HTERT RPE-1 (cell line): ENCODE measurements around the gene PURA.
"Not testable (repeated sequence)": the region's sequence is repeated elsewhere in the genome, so short reads cannot be mapped to it uniquely, and the experiment has no call there.

Source experiments
- in situ Hi-C: fragments of 300-500 bp; cut with MboI; formaldehyde crosslinking; loops from 4 replicates; pipeline ENCODE4 v1.14.3; 2020; ENCODE audit warnings: low sequenced_read_pairs

The PURA gene

DNA sequence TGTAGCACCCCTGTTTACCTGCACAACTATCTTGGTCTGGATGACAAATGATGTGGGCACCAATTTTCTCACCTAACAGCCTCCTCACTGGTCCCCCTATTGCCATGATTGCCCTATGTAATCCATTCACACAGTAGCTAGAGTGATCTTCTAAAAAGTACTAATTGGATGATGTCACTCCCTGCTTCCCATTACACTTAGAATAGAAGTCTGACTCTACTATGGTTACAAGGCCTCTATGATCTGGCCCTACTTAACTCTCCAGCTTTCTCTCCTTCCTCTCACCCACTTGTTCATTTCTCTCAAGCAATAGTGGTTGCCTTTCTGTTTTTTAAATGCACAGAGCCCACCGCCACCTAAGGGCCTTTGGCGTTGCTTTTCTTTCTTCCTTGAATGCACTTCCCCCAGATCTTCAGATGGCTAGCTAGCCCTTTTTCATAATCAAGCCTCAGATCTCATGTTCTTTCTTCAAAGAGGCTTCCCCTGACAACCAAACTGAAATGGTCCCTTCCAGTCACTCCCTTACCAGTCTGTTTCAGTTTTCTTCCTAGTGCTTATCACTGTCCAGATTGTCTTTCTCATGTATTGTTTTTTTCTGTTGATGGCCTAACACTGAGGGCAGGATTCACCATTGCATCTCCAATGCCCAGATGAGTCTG, 20.5 kb downstream of the PURA start:
- in situ Hi-C loops = no loop called here

DNA sequence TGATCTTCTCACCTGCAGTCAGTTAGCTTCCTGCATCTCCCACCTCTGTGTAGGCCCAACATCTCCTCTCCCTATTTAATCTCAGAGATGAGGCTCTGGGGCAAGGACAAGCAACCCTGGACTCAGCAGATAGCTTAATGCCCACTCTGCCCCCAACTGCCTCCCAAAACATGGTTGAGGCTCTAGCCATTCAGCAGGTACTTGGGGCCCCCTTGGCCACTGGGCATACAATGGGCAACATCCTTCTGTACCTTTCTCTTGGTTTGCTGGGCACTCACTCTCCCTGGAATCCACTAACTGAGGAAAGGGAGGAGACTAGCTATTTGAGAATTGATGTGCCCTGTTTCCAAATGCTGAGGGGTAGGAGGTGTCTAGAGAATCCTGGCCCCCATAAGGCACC, 21.2 kb downstream of the PURA start:
- in situ Hi-C loops = no loop called here

DNA sequence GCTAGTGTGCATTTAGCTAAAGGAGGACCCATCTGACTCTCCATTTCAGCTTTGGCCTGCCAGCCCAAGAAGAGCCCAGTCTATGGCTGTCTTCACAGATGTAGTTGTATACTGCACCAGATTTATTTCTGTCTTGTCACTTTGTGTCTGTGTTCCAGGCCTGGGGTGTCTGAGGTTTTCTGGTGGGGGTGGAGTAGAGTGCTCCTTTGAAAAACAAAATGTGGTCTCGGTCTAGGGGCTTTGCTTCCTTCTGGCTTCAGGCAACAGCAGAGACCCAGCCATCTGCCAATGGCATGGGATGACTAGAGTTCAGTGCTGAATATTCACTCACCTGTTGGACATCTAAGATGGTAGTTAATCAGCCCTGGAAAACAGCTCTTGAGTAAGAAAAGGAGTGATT, 22.7 kb downstream of the PURA start:
- in situ Hi-C loops = no loop called here

DNA sequence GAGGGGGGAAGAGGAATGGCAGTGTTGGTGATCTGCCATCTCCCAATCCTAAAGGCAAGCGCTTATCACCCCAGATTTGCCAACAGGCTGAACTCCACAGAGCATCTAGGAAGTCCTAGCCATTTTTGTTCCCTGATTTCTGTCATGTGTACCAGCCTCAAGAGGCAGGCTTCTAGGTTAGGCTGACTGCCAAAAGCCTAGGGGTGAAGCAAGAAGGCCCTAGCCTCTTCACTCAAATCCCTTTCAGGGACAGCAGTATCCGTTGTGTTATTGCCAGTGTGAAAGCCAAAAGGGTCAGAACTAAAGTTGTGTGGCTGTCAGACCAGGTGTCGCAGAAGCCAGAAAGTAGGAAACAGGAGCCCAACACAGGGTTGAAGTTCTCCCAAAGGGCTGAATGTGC, 26.5 kb downstream of the PURA start:
- in situ Hi-C loops = no loop called here

DNA sequence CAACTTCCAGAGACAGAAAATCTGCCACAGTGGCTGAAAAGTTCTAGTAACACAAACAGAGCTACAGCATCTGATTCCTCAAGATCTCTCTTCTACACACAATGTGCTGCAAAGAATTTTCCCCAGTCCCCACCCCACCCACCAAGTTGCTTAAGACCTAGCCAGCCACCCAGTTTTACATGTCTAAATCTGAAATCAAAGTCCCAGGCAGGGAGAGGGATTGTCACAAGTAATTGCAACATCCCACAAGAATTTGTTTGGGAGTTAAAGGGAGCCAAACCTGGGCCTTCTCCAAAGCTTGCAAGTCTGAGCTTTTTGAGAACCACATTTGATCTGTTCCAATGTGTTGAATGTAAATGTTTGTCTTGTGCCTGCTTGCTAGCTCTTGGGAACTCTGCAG, 27.3 kb downstream of the PURA start:
- in situ Hi-C loops = no loop called here

DNA sequence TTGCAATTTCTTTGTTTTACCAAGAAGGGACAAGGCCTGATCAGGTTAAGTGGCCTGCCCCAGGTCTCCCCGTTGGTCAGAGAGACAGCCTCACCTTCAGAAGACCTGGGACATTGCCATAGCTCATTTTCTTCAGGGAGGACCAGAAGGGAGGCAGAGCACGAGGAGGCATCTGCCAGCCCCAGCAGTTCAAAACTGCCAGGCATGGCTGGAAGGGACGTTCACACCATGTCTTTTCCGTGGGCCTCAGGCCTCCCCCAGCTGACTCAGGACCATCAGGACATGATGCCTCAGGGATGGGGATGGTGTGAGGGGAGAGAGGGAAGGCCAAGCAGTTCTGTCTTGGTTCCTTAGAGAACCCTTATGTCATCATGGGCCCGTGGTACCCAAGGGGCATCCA, 28.3 kb downstream of the PURA start:
- in situ Hi-C loops = no loop called here

DNA sequence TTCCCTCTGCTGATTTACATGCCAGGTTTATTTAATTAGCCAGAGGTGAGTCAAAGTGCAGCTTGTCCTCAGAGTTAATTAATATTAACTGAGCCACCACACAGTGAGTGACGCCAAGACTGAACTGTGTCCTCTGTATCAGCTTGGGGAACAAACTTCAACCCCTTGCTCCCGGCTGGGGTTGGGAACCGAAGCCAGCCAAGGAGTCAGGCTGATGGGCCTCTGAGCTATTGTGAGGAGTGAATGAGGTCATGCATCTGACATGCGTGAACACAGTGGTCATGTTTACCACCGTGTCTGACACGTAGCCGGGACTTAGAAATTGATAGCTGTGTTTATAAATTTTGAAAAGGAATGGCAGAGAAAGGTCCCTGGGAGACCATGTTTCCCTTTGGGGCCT, 28.9 kb downstream of the PURA start:
- in situ Hi-C loops = no loop called here

DNA sequence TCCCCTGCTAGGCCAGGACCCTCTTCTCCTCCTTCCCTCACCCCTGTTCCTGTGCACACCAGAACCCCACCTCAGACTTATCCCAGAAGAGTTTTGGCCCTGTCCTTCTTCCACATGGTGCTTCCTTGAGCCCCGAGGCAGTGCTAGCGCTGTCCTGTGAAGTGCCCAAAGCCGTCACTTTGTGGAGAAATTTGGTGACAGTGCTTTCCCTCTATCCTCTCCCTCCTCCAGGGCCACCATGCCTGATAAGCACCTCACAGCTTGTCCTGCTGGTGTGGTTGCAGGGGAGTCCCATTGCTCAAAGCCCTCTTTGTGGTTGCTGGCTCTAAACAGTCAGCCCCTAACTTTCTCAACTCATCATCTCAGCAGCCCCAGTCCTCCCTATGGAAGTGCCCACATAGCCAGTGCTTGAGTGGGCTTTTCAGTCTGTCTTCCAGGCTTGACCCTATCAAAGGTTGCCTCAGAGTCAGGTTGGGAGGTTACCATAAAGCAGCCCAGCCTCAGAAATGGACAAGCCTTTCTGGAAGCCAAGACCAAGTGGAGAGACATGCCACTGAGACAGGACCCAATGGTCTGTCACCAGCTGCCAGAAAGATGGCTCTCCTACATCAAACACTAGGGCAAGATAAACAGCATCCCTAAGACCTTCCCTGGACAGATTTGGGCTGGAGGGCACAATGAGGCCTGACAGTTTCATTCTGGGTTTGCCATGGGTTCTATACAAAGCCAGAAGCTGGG, 29.8 kb downstream of the PURA start:
- in situ Hi-C loops = no loop called here

DNA sequence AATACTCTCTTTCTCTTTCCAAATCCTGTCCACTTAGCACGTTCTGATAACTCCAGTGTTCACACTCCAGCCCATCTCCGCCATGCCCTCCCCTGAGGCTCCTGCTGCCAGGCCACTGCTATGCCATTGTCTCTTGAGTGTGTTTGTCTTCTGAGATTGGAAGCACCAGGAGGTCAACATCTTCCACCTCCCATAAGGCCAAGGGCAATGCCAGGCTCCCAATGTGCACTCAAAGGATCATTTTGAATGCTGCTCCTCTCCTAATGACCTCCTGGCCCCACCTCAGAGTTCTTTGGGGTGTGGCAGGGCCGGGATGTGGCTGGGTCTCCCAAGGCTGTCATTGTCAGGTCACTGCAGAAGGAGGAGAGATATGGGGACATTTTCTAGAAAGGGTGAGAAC, 31.3 kb downstream of the PURA start:
- in situ Hi-C loops = no loop called here

DNA sequence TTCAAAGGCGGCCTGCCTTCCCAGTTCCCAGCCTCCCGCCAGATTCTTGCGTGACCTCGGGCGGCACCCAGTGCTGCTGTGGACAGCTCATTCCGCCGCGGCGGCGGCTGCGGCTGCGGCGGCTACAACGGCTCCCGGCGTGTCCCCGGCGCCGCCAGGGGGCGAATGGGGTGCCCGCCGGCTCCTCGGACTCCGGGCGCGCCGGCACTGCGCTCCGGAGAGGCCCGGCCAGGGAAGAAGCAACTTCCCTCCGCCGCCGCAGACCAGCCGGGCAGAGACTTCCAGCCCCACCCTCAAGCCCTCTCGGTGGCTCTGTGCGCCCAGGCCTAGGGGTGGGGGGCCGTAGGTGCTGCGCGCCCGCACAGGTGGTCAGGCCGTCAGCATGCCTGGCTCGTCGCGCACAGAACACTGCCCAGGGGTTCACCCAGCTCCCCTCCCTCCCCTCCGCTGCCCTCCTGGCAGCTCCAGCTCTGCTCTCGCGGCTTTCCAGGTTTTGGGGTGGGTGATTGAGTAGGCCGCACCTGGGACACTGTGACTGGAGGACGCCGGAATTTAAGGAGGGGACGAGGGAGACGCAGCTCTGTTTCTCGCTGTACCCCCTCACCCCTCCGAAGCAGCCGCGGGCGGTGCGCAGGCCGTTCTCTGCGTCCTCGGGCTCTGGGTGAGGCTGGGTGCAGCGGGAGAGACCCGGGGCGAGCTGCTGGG, 32.1 kb downstream of the PURA start:
- in situ Hi-C loops = no loop called here

DNA sequence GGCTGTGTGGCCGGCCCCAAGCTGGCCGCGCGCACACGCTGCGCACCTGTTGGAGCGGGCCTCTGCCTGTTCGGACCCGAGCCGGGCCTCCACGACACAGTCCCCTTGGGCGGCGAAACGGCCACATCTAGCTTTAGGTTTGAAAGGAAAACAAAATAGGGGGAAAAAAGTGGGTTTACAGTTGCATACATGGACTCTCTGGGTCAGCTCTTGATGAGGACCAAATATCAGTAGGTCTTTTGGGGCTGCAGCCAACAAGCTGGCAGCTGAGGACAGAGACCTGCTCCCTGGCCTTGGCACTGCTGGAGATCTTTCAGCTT, 32.6 kb downstream of the PURA start:
- in situ Hi-C loops = no loop called here

DNA sequence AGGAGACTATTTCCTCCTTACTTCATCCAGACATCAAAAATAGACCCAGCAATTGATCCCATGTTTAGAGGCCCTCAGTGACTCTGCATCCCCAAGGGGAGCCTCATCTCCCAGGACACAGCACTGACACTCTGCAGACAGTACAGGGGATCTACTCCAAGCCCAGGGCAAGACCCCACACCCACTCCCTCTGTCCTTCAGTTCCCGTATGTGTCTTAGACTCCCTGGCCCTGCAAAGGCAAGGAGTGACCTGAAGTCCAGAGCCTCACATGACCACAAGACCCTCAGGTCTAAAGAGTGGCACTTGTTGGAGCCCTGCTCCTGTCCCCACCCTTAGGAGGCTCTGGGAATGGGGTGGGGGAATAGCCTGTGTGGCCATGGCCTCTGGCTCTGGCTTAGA, 33.6 kb downstream of the PURA start:
- in situ Hi-C loops = no loop called here

DNA sequence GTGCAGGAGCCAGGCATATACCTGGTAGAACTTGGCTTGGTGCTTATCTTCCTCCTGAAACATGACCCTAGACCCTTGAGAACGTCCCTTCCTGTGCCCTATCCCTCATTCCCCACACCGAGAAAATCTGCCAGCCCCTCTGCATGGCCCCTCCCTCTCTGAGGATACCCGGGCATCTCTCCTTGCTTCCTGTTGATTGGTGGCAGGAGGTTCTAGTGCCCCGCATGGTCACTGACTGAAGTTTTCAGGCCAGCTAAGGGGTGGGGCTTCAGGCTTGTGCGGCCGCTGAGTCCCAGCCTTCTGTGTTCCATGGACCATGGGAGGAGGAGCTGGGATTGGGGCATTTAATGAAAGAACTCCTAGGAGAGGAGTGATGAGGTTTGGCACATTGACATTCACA, 34.6 kb downstream of the PURA start:
- in situ Hi-C loops = no loop called here

DNA sequence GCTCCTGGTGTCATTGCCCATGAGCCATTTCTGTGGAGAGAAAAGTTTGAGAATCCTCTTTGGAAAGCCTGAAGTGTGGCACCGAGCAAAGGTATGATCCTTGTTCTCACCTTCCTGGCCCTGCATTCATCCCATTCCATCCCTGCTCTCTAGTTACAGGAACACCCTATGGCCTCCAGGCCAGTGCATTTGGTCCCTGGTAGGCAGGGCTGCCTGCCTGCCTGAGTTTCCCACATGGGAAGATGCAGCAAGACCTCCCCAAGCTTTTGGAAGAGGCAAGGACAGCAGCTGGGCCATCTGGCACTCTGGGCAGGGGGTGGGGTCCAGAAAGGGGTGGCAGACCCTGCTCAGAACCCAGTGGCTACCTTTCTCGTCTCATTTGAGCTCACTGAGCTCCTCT, 36.3 kb downstream of the PURA start:
- in situ Hi-C loops = no loop called here

DNA sequence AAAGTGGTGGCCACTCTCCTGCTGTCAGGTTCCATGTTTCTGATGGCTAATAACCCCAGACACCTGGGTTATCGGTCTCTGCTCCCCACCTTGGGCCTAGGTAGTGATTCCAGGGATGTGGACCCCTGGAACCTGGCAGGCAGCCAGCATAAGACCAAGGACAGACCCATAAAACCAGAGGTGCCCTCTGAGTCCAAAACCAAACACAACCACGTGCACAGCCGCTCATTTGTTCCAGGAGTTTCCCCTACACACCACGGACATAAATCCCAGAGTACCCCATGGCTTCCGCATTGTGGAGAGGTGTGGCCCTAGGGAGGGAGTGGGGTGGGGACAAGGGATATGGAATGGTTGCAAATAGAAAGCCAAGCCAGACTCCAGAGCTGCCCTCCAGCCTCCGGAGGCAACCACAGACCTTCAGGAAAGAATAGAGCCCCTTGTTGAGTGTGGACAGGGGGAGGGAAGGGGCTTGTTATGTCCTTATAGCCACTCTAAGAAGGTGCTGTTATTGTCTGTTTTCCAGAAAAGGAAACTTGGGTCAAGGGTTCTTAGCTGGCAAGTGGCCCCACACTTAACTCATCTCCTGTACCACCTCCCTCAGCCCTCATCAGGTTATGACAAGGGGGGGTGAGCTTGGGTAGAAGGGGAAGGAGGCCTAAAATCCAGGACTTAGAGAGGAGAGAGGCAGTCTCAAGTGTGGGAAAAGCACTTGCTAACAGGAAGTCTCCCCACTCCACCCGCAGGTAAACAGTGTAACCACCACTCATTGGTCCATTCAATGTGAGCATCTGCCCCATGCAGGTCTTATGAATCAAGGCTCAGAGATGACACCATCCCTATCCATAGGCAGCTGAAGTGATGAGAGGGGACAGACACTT, 37.5 kb downstream of the PURA start:
- in situ Hi-C loops = no loop called here

DNA sequence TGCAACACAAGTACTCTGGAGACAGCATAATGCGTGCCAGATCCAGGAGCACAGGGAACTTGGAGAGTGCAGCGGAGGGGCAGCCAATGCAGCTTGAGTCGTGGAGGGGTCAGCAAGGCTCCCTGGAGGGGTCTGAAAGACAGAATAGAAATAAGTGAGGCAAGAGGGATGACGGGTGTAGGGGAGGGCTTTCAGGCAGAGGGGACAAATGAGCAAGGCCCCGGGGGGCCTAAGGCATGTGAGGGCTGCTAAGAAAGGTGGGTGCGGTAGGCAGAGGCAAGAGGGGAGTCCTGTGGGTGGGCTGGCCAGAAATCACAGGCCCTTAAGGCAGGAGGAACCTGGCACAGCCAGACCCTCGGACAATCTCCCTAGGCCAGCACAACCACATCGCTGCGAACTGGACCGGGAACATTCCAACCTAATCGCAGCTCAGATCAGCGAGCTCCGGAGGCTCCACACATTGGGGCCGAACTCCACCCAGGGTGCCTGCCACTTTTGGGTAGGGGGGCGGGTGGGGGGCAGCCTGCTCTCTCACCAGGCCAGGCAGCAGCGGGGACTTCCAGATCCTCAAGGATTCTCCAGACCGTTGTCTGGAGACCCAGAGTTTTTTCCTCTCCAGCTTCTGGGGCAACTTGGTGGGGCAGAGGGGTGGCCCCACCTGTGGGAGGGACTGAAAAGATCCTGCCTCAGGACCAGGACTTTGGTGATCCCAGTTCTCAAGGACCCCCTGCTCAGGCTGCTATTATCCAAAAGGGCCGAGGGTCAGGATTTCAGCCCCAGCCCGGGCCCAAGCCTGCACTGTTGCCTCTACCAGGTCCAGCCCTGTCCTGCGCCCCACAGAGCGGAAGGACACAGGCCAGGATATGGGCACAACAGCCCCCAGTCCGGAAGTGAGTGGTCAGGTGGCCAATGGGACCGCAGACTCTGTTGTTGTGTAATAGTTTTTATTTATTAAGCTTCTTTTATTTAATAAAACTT, 38.4 kb downstream of the PURA start:
- in situ Hi-C loops = no loop called here

DNA sequence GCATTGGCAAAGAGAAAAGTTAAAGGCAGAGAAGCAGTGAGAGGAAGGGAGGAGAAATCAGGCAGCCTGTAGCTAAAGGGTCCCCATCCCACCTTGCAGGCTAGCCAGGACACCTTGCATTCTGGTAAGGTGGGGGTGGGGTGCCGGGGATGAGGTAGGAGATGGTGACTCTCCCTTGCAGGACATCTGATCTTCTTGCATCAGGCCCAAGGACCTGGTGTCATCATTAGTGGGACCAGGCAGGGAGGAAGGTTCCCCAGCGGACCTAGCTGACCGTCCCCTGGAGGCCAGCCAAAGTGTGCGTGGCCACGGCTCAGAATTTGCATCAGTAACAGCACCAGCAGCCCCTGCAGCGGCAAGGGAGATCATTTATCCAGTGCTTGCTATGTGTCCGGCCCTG, 39.3 kb downstream of the PURA start:
- in situ Hi-C loops = no loop called here

DNA sequence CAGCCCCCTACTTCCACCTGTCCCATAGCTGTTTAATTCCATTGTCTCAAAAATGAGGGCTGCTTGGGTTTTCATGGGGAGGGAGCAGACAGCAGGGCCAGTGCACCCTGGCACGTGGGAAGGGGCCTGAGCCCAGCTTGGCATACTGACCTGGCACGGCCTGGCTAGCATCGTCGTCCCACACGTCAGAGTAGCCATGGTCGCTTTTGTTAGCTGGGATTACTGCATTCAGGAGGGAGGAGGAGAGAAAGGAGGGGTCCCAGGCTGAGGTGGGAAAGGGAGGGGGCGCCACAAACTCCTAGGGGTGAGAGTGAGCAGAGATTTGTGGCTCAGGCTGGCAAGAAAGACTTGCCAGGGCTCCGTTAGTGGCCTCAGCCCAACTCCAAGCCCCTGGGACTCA, 40.0 kb downstream of the PURA start:
- in situ Hi-C loops = no loop called here

DNA sequence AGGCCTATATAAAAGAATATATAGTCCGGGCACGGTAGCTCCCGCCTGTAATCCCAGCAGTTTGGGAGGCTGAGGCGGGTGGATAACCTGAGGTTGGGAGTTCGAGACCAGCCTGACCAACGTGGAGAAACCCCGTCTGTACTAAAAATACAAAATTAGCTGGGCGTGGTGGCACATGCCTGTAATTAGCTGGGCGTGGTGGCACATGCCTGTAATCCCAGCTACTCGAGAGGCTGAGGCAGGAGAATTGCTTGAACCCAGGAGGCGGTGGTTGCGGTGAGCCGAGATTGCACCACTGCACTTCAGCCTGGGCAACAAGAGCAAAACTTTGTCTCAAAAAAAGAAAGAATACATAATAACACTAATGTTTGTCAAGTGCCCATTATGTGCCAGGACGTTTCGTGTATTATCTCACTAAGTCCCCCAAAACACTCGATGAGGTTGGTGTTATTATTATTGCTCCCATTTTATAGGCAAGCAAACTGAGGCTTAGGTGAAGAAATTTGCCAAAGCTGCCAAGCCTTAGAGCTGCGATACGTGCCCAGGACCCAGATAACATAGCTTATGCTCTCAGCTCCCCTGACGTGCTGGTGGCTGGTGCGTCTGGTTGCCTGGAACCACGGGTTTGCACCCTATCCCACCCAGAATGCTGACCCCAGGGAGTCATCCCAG, 40.9 kb downstream of the PURA start:
- in situ Hi-C loops = not testable (repeated sequence)
